ENCODE measurements around the gene FAM47E.

GRCh38 chr4:76206222-76206942 is 45.1 kb upstream of the FAM47E start:
- TF ChIP-seq EZH2 (IDR thresholded peaks at IDR 0.05; ENCODE audit: borderline replicate concordance, insufficient read depth, low read depth, low read length, poor library complexity, severe bottlenecking) (no peak), CTCF (IDR thresholded peaks at IDR 0.05) (no peak)
